ENCODE data around the gene C5AR1. TPM values are rescaled to one million over a fixed set of nuclear protein-coding genes. Genes with fewer than 3 reads are reported as not detected.

C5AR1 gene
- total RNA-seq, 1 donor from 2014 or later, result 1.0 TPM

- Mint-ChIP-seq H3K4me1 (ENCODE audit: unreplicated experiment) (peaks cover 17% of the 10 kb centered on the region), H3K4me3 (peak overlapping the region; percentile 58), H3K36me3 (peaks cover 20% of the 10 kb centered on the region), H3K27ac (no peak overlapping the region), H3K27me3 (no peaks in the 10 kb centered on the region), H3K9me3 (no peaks in the 10 kb centered on the region)
- TF ChIP-seq, protein P1, sequence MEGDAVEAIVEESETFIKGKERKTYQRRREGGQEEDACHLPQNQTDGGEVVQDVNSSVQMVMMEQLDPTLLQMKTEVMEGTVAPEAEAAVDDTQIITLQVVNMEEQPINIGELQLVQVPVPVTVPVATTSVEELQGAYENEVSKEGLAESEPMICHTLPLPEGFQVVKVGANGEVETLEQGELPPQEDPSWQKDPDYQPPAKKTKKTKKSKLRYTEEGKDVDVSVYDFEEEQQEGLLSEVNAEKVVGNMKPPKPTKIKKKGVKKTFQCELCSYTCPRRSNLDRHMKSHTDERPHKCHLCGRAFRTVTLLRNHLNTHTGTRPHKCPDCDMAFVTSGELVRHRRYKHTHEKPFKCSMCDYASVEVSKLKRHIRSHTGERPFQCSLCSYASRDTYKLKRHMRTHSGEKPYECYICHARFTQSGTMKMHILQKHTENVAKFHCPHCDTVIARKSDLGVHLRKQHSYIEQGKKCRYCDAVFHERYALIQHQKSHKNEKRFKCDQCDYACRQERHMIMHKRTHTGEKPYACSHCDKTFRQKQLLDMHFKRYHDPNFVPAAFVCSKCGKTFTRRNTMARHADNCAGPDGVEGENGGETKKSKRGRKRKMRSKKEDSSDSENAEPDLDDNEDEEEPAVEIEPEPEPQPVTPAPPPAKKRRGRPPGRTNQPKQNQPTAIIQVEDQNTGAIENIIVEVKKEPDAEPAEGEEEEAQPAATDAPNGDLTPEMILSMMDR (conservative IDR thresholded peaks at IDR 0.05), result no peak
- no peak for DNase-seq (ENCODE audit: extremely low spot score, unreplicated experiment)
Observed at GRCh38 chr19:47351548-47351947, 41.9 kb downstream of the C5AR1 start.

GRCh38 chr19:47352095-47352494, 42.4 kb downstream of the C5AR1 start:
- Mint-ChIP-seq H3K27me3 (no peaks in the 10 kb centered on the region), H3K4me1 (ENCODE audit: unreplicated experiment) (peaks cover 17% of the 10 kb centered on the region), H3K36me3 (peaks cover 23% of the 10 kb centered on the region), H3K9me3 (no peaks in the 10 kb centered on the region), H3K27ac (no peak overlapping the region), H3K4me3 (no peak overlapping the region)
- DNase-seq (ENCODE audit: extremely low spot score, unreplicated experiment), result no peak
- TF ChIP-seq, protein P1 (conservative IDR thresholded peaks at IDR 0.05), result no peak

DNA sequence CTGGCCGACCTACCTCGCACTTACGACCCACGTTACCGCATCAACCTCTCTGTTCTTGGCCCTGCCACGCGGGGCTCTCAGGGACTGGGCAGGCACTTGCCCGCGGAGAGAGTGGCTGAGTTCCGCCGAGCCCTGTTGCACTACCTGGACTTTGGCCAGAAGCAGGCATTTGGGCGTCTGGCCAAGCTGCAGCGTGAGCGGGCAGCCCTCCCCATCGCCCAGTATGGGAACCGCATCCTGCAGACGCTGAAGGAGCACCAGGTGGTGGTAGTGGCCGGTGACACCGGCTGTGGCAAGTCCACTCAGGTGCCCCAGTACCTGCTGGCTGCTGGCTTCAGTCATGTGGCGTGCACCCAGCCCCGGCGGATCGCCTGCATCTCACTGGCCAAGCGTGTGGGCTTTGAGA, 43.6 kb downstream of the C5AR1 start:
- H3K9me3 Mint-ChIP-seq, result no peaks in the 10 kb centered on the region
- H3K27ac Mint-ChIP-seq, result no peak overlapping the region
- TF ChIP-seq, protein P1 (conservative IDR thresholded peaks at IDR 0.05), result no peak
- peaks cover 17% of the 10 kb centered on the region for H3K4me1 Mint-ChIP-seq (ENCODE audit: unreplicated experiment)
- DNase-seq (ENCODE audit: extremely low spot score, unreplicated experiment), result no peak
- no peak overlapping the region for H3K4me3 Mint-ChIP-seq
- H3K36me3 Mint-ChIP-seq, result peaks cover 27% of the 10 kb centered on the region
- no peaks in the 10 kb centered on the region for H3K27me3 Mint-ChIP-seq

DNA sequence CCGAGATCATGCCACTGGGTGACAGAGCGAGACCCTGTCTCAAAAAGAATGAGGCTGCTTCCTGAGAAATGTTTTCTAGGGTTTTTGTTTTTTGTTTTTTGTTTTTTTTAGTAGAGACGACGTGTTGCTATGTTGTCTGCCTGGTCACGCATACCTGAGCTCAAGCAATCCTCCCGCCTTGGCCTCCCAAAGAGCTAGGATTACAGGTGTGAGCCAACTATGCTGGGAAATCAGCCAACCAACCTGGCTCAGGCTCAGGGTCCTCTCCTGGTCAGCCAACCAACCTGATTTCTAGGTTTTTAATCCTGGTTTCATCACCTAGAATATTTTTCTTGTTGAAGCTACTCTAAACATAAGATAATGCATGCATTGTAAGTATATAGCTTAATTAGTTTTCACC, 47.2 kb downstream of the C5AR1 start:
- DNase-seq (ENCODE audit: extremely low spot score, unreplicated experiment), result no peak
- H3K4me1 Mint-ChIP-seq (ENCODE audit: unreplicated experiment), result no peaks in the 10 kb centered on the region
- H3K4me3 Mint-ChIP-seq, result no peak overlapping the region
- no peaks in the 10 kb centered on the region for H3K9me3 Mint-ChIP-seq
- H3K27ac Mint-ChIP-seq, result no peak overlapping the region
- H3K27me3 Mint-ChIP-seq, result no peaks in the 10 kb centered on the region
- H3K36me3 Mint-ChIP-seq, result peaks cover 22% of the 10 kb centered on the region
- TF ChIP-seq, protein P1 (conservative IDR thresholded peaks at IDR 0.05), result no peak

GRCh38 chr19:47357788-47358680, 48.4 kb downstream of the C5AR1 start:
- no peak overlapping the region for H3K4me3 Mint-ChIP-seq
- H3K9me3 Mint-ChIP-seq, result no peaks in the 10 kb centered on the region
- DNase-seq (ENCODE audit: extremely low spot score, unreplicated experiment), result no peak
- no peaks in the 10 kb centered on the region for H3K4me1 Mint-ChIP-seq (ENCODE audit: unreplicated experiment)
- peaks cover 17% of the 10 kb centered on the region for H3K36me3 Mint-ChIP-seq
- no peak overlapping the region for H3K27ac Mint-ChIP-seq
- TF ChIP-seq, protein P1 (conservative IDR thresholded peaks at IDR 0.05), result peak; percentile 43
- H3K27me3 Mint-ChIP-seq, result no peaks in the 10 kb centered on the region
